Heart left ventricle (tissue), 16 donors: ENCODE measurements around the gene IQSEC1. TPM values are rescaled to one million over a fixed set of nuclear protein-coding genes. Genes with fewer than 3 reads are reported as not detected.

ENCODE experiments used
- ATAC-seq, 4 donors: fragments of 200-7000 bp; cut with Tn5 transposase; one replicate each; pipeline ENCODE4 v1.9.1; 2020 to 2022; ENCODE audit warnings: moderate library complexity in 4 of 4, mild to moderate bottlenecking in 3 of 4, moderate number of reproducible peaks in 1 of 4
- DNase-seq, 5 donors: peaks; one replicate each; pipeline ENCODE4 v3.0.0-alpha.2; 2020
- H3K27ac ChIP-seq, 12 donors: fragments of 200-600 bp; sonication (generic) in 4 of 12; one replicate each; pipeline versions ENCODE4 v1.5.0 to v1.8.0; 2016 to 2022; ENCODE audit warnings: mild to moderate bottlenecking in 2 of 12
- H3K27me3 ChIP-seq, 9 donors: fragments of 200-600 bp; sonication (generic) in 2 of 9; one replicate each; pipeline versions ENCODE4 v1.5.1 to v1.8.0; 2016 to 2022; ENCODE audit warnings: mild to moderate bottlenecking in 3 of 9
- H3K36me3 ChIP-seq, 9 donors: fragments of 200-600 bp; sonication (generic) in 2 of 9; one replicate each; pipeline versions ENCODE4 v1.5.0 to v1.8.0; 2018 to 2022; ENCODE audit warnings: mild to moderate bottlenecking in 2 of 9
- H3K4me1 ChIP-seq, 12 donors: fragments of 200-600 bp; sonication (generic) in 4 of 12; one replicate each; pipeline versions ENCODE4 v1.5.0 to v1.8.0; 2016 to 2022; ENCODE audit warnings: mild to moderate bottlenecking in 3 of 12
- H3K4me3 ChIP-seq, 12 donors: fragments of 200-600 bp; sonication (generic) in 4 of 12; one replicate each; pipeline versions ENCODE4 v1.5.0 to v1.8.0; 2017 to 2022; ENCODE audit warnings: mild to moderate bottlenecking in 9 of 12, moderate library complexity in 4 of 12
- H3K9me3 ChIP-seq, 12 donors: fragments of 200-600 bp; sonication (generic) in 4 of 12; one replicate each; pipeline versions ENCODE4 v1.5.0 to v1.8.0; 2016 to 2022; ENCODE audit warnings: mild to moderate bottlenecking in 1 of 12
- CTCF ChIP-seq, 12 donors: fragments of 200-600 bp; sonication (generic) in 4 of 12; IDR thresholded peaks; one replicate each; pipeline versions ENCODE4 v1.5.0 to v1.8.0; 2018 to 2022; ENCODE audit warnings: antibody characterized with exemption in 12 of 12, mild to moderate bottlenecking in 5 of 12
- POLR2A ChIP-seq, 2 donors: fragments of 450-650 bp; IDR thresholded peaks; one replicate each; pipeline ENCODE4 v1.6.1; 2017; ENCODE audit warnings: antibody characterized with exemption in 2 of 2, mild to moderate bottlenecking in 2 of 2, moderate library complexity in 2 of 2
- WGBS, 4 donors: extraction: QIAGEN DNeasy Blood & Tissue Kit in 2 of 4; methylation state at CpG; one replicate each; pipeline versions ENCODE4 v1.1.5 to v1.1.7; 2013 to 2018; 5-methylcytosine and 5-hydroxymethylcytosine counted together
- intact Hi-C, 10 donors: fragments of 100-400 bp; cut with DNase I; formaldehyde crosslinking; loops; one replicate each; pipeline versions ENCODE4 v1.11.1 to v1.14.2; 2022
- polyA plus RNA-seq, 2 donors: library from polyadenylated mRNA; stranded (reverse); fragments of 200-250 nt; gene quantifications; one replicate each; pipeline ENCODE4 v1.2.3, GENCODE V29; 2013
- total RNA-seq, 9 donors: library from RNA; depleted of rRNA in 2 of 9; stranded (reverse); fragments of >200 nt in 2 of 9; fragmentation: NEBNext Ultra II Directional in 3 of 9; extraction: Animal tissue kit (Norgen Biotek cat#: 25700) in 3 of 9; gene quantifications; one replicate each; pipeline versions ENCODE4 v1.1.0 to v1.2.4, GENCODE V29; 2016 to 2023
- donor health status: ischemic (EF 13 %, LVEDD 7.1; RV severe dilation, severe dysfunction).
- donor health status: healthy with polysubstance abuse.
- donor health status: DM: no; HTN: yes; CAD: no.
- donor health status: DM: no; HTN: no; CAD: no.
- donor health status: ischemic (EF 25% LVEDD 6.9; RV normal size, moderate dysfunction).
- donor health status: ischemic (EF 25% LVEDD 5.7; RV mildly dilated, moderate dysfunction).
- donor health status: healthy.
- donor health status: DM: yes; HTN: yes; CAD: no.
- donor health status: ischemic (EF 35%, LVEDD 5.7; RV mildly dilated, moderate dysfunction).
- donor health status: nonischemic (EF 11% LVEDD 7.7; RV severe dilation, severe dysfunction).
- donor health status: DM: yes; HTN: yes; CAD: no.
- donor health status: PGD.
- donor health status: ischemic (EF 29% LVEDD 5.4; RV normal size, mild dysfunction).
- donor health status: nonischemic (EF 23%, LVEDD 6.1; RV moderate dilation, normal function).

The IQSEC1 gene
- total and polyA plus RNA-seq, 11 donors = 28.8 to 79.1 (median 62.2) TPM

- WGBS, 4 donors = 35 to 41% (median 37%) methylated on average over 16 to 21 of the region's 21 CpGs
- ATAC-seq = peak; percentile 37 to 66 (median 52)
- peaks cover 10 to 68% (median 61%) of the 10 kb centered on the region in 12 donors for H3K4me1 ChIP-seq
- H3K27me3 ChIP-seq = peaks cover 0 to 18% (median 0%) of the 10 kb centered on the region in 9 donors
- intact Hi-C loops = no loop called here
- DNase-seq = peak; percentile 63 to 81 (median 64)
- TF ChIP-seq CTCF (IDR thresholded peaks at IDR 0.05) (no peak), POLR2A (IDR thresholded peaks at IDR 0.05) (no peak)
- peak overlapping the region in 9 of 12 donors; percentile 13 to 76 (median 51) for H3K27ac ChIP-seq
- no peak overlapping the region for H3K4me3 ChIP-seq
- H3K9me3 ChIP-seq = no peaks in the 10 kb centered on the region
- no peaks in the 10 kb centered on the region for H3K36me3 ChIP-seq
Observed at GRCh38 chr3:13077431-13078162, 4.4 kb upstream of the IQSEC1 start.

GRCh38 chr3:13075986-13076654, 2.9 kb upstream of the IQSEC1 start:
- peaks cover 0 to 24% (median 0%) of the 10 kb centered on the region in 9 donors for H3K27me3 ChIP-seq
- no peaks in the 10 kb centered on the region for H3K9me3 ChIP-seq
- peak overlapping the region in 2 of 12 donors; percentile 24 to 30 for H3K27ac ChIP-seq
- TF ChIP-seq POLR2A (IDR thresholded peaks at IDR 0.05) (no peak), CTCF (IDR thresholded peaks at IDR 0.05) (no peak)
- no peaks in the 10 kb centered on the region for H3K36me3 ChIP-seq
- 64 to 81% (median 75%) methylated on average over 9 of the region's 9 CpGs for WGBS, 4 donors
- H3K4me3 ChIP-seq = no peak overlapping the region
- H3K4me1 ChIP-seq = peaks cover 10 to 61% (median 55%) of the 10 kb centered on the region in 12 donors
- intact Hi-C loops = no loop called here
- no peak for ATAC-seq
- no peak for DNase-seq

- no peaks in the 10 kb centered on the region for H3K9me3 ChIP-seq
- intact Hi-C loops = no loop called here
- whole genome bisulfite sequencing, 4 donors = 88 to 95% (median 91%) methylated on average over 7 of the region's 7 CpGs
- H3K36me3 ChIP-seq = no peaks in the 10 kb centered on the region
- no peak for ATAC-seq
- no peak overlapping the region for H3K4me3 ChIP-seq
- peaks cover 0 to 24% (median 0%) of the 10 kb centered on the region in 9 donors for H3K27me3 ChIP-seq
- H3K27ac ChIP-seq = peak overlapping the region in 1 of 12 donors; percentile 30
- H3K4me1 ChIP-seq = peaks cover 10 to 53% (median 47%) of the 10 kb centered on the region in 12 donors
- DNase-seq = peak in 1 of 5 donors; percentile 66
- TF ChIP-seq CTCF (IDR thresholded peaks at IDR 0.05) = no peak
- no peak for TF ChIP-seq POLR2A (IDR thresholded peaks at IDR 0.05)
Observed at GRCh38 chr3:13075318-13075717, 2.1 kb upstream of the IQSEC1 start.

GRCh38 chr3:13074006-13074375, 762 bp upstream of the IQSEC1 start:
- H3K27me3 ChIP-seq = peaks cover 0 to 24% (median 0%) of the 10 kb centered on the region in 9 donors
- TF ChIP-seq CTCF (IDR thresholded peaks at IDR 0.05) = no peak
- TF ChIP-seq POLR2A (IDR thresholded peaks at IDR 0.05) = no peak
- H3K27ac ChIP-seq = no peak overlapping the region
- ATAC-seq (no peak), DNase-seq (no peak)
- 55 to 77% (median 69%) methylated on average over 13 of the region's 13 CpGs for WGBS, 4 donors
- no peaks in the 10 kb centered on the region for H3K36me3 ChIP-seq
- H3K9me3 ChIP-seq = no peaks in the 10 kb centered on the region
- no peak overlapping the region for H3K4me3 ChIP-seq
- intact Hi-C loops = no loop called here
- peaks cover 10 to 65% (median 40%) of the 10 kb centered on the region in 12 donors for H3K4me1 ChIP-seq
